Activated CD4-positive, CD25-positive, alpha-beta regulatory T cell treated with anti-CD3 and anti-CD28 coated beads, Interleukin-2, amount 50 U/mL, for 24 hours (primary cell): ENCODE results near the gene CAAP1.
"Not testable (repeated sequence)": the region's sequence is repeated elsewhere in the genome, so short reads cannot be mapped to it uniquely, and the experiment has no call there.

ENCODE experiments used
- ATAC-seq, 2 donors: fragments of 150-1000 bp; cut with Tn5 transposase; one replicate each; pipeline ENCODE4 v1.10.0; 2021; ENCODE audit warnings: mild to moderate bottlenecking in 1 of 2, moderate library complexity in 1 of 2

The CAAP1 gene

DNA sequence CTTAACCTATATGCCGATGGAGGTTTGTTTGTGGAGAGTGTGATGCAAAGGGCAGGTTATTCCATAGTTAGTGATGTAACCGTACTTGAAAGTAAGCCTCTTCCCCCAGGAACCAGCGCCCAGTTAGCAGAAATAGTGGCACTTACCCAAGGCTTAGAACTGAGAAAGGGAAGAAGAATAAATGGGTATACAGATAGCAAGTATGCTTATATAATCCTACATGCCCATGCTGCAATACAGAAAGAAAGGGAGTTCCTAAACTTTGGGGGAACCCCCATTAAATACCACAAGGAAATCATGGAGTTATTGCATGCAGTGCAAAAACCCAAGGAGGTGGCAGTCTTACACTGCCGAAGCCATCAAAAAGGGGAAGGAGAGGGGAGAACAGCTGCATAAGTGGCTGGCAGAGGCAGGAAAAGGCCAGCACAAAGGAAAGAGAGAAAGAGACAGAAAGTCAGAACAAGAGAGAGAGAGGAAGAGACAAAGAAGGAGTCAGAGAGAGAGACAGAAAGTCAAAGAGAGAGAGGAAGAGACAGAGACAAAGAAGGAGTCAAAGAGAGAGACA is 64.1 kb downstream of the CAAP1 start:
- ATAC-seq = not testable (repeated sequence)

DNA sequence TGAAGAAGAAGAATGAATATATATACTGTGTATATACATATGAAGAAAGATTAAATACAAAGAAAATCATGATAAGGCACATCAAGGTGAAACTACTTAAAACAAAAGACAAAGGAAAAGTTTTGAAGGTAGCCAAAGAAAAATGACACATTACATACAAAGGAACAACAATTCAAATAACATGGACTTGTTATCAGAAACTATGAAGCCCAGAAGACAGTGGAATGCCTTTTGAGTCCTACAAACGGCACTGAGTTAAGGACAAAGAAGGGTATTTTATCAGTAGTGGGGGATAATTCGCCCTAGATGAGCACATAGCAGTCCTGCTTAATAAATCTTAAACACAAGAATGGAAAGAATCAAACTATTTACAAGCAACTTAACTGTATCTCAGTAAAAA is 77.8 kb downstream of the CAAP1 start:
- ATAC-seq = no peak

- ATAC-seq = no peak
Measured at GRCh38 chr9:26813247-26813646, 79.4 kb downstream of the CAAP1 start.

DNA sequence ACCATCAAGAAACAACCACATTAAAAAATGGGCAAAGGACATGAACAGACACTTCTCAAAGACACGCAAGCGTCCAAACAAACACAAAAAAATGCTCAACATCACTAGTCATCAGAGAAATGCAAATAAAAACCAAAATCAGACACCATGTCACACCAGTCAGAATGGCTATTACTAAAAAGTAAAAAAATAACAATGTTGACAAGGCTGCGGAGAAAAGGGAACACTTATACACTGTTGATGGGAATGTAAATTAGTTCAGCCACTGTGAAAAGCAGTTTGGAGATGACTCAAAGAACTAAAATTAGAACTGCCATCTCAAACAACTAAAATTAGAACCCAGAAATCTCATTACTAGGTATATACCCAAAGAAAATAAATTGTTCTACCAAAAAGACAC is 80.4 kb downstream of the CAAP1 start:
- ATAC-seq = no peak

- no peak for ATAC-seq
Measured at GRCh38 chr9:26811106-26811505, 81.5 kb downstream of the CAAP1 start.

DNA sequence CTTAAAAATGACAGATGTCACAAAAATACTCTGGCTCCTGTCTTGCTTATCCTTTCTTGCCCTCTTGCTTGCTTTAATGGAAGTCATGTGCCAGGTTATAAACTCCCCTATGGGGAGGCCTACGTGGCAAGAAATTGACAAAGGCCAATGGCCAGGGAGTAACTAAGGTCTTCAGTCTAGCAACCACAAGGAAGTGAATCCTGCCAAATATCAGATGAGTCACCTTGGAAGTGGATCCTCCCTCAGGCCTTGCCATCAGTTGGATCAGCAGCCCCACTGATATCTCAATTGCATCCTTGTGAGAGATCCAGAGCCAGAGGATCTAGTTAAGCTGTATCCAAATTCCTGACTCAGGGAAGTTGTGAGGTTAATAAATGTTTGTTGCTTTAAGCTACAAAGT is 82.8 kb downstream of the CAAP1 start:
- no peak for ATAC-seq

- ATAC-seq = no peak
Measured at GRCh38 chr9:26807161-26807560, 85.4 kb downstream of the CAAP1 start.

DNA sequence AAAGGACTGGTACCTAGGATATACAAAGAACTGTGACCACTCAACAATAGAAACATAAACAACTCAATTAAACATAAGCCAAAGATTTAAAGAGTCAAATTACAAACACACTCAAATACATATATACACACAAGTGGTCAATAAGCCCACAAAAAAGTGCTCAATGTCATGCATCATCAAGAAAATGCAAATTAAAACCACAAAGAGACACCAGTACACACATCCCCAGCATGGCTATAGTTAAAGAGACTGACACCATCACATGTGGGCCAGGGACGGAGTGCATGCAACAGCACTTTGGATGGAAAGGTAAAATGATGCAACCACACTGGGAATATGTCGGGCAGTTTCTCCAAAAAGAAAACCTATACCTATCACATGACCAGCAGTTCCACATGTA is 89.7 kb downstream of the CAAP1 start:
- ATAC-seq = no peak

GRCh38 chr9:26801772-26802171 is 90.8 kb downstream of the CAAP1 start:
- no peak for ATAC-seq

GRCh38 chr9:26800322-26800721 is 92.3 kb downstream of the CAAP1 start:
- ATAC-seq = no peak

- ATAC-seq = no peak
Measured at GRCh38 chr9:26791274-26791673, 101.3 kb downstream of the CAAP1 start.
